ENCODE results near the gene NAGK. TPM values are rescaled to one million over a fixed set of nuclear protein-coding genes. Genes with fewer than 3 reads are reported as not detected.

NAGK gene
- total RNA-seq, 1 donor from 2014 or later, result 150 TPM

GRCh38 chr2:71066856-71067255 is 1.6 kb upstream of the NAGK start:
- intact Hi-C loops (cut with DNase I), result no loop called here
- no peaks in the 10 kb centered on the region for H3K27me3 ChIP-seq (ENCODE audit: low read depth)
- H3K9me3 ChIP-seq, result no peaks in the 10 kb centered on the region

GRCh38 chr2:71067567-71068217 is 756 bp upstream of the NAGK start:
- Histone ChIP-seq H3K27me3 (ENCODE audit: low read depth) (no peaks in the 10 kb centered on the region), H3K4me1 (peaks cover 51% of the 10 kb centered on the region), H3K4me3 (peak overlapping the region; percentile 92), H3K9me3 (no peaks in the 10 kb centered on the region), H3K36me3 (peaks cover 8% of the 10 kb centered on the region), H3K27ac (peak overlapping the region; percentile 94)
- DNase-seq (no peak), ATAC-seq (peak; percentile 26 to 47)
- intact Hi-C loops (cut with DNase I), result no loop called here
- no peak for TF ChIP-seq CTCF (IDR thresholded peaks at IDR 0.05)

More at GRCh38 chr2:71066856-71067255, 1.6 kb upstream of the NAGK start:
- Histone ChIP-seq H3K4me3 (no peak overlapping the region), H3K36me3 (peaks cover 3% of the 10 kb centered on the region), H3K4me1 (peaks cover 42% of the 10 kb centered on the region), H3K27ac (no peak overlapping the region)
- no peak for TF ChIP-seq CTCF (IDR thresholded peaks at IDR 0.05)
- DNase-seq (no peak), ATAC-seq (no peak)

- intact Hi-C loops (cut with DNase I), result no loop called here
- peak overlapping the region; percentile 92 for H3K4me3 ChIP-seq
- no peak for TF ChIP-seq CTCF (IDR thresholded peaks at IDR 0.05)
- H3K9me3 ChIP-seq, result no peaks in the 10 kb centered on the region
- no peaks in the 10 kb centered on the region for H3K27me3 ChIP-seq (ENCODE audit: low read depth)
- no peak for ATAC-seq
- H3K4me1 ChIP-seq, result peaks cover 53% of the 10 kb centered on the region
- DNase-seq, result no peak
- H3K27ac ChIP-seq, result peak overlapping the region; percentile 94
- peaks cover 25% of the 10 kb centered on the region for H3K36me3 ChIP-seq
Measured at GRCh38 chr2:71069376-71069775, 928 bp downstream of the NAGK start.

- Histone ChIP-seq H3K27me3 (ENCODE audit: low read depth) (no peaks in the 10 kb centered on the region), H3K4me1 (peaks cover 53% of the 10 kb centered on the region), H3K27ac (no peak overlapping the region), H3K36me3 (peaks cover 36% of the 10 kb centered on the region), H3K4me3 (peak overlapping the region; percentile 7), H3K9me3 (no peaks in the 10 kb centered on the region)
- TF ChIP-seq CTCF (IDR thresholded peaks at IDR 0.05), result no peak
- DNase-seq (no peak), ATAC-seq (no peak)
- intact Hi-C loops (cut with DNase I), result no loop called here
Measured at GRCh38 chr2:71070294-71071093, 2.0 kb downstream of the NAGK start.

GRCh38 chr2:71071681-71072398 is 3.4 kb downstream of the NAGK start:
- peak overlapping the region; percentile 16 for H3K4me3 ChIP-seq
- intact Hi-C loops (cut with DNase I), result no loop called here
- no peak for DNase-seq

More at GRCh38 chr2:71071681-71072398, 3.4 kb downstream of the NAGK start:
- ATAC-seq, result no peak
- Histone ChIP-seq H3K9me3 (no peaks in the 10 kb centered on the region), H3K36me3 (peaks cover 50% of the 10 kb centered on the region), H3K27ac (peak overlapping the region; percentile 62), H3K4me1 (peaks cover 51% of the 10 kb centered on the region), H3K27me3 (ENCODE audit: low read depth) (no peaks in the 10 kb centered on the region)
- no peak for TF ChIP-seq CTCF (IDR thresholded peaks at IDR 0.05)

All from lower lobe of right lung (tissue), 2 donors.